Measurements from ENCODE around the gene EFEMP2. TPM values are rescaled to one million over a fixed set of nuclear protein-coding genes. Genes with fewer than 3 reads are reported as not detected.

The EFEMP2 gene
- total RNA-seq, 3 donors from 2014 or later (not counting 1 experiment from before 2014, with no cell fraction given), result 6.1 to 13.0 (median 9.8) TPM

- Histone ChIP-seq H3K27me3 (ENCODE audit: control insufficient read depth, insufficient read depth, low read length) (no peaks in the 10 kb centered on the region), H3K4me1 (ENCODE audit: control insufficient read depth, insufficient read depth, low read length) (peaks cover 57% of the 10 kb centered on the region), H3K27ac (ENCODE audit: low read length) (peak within 1 kb of the TSS; percentile 79), H3K4me3 (ENCODE audit: low read length) (peak within 1 kb of the TSS; percentile 96), H3K9me3 (ENCODE audit: control insufficient read depth, insufficient read depth, low read length) (no peaks in the 10 kb centered on the region), H3K36me3 (ENCODE audit: control insufficient read depth, insufficient read depth, low read length) (peaks cover 30% of the 10 kb centered on the region)
- no peaks in the 10 kb centered on the region for H3K27me3 Mint-ChIP-seq (ENCODE audit: low read depth in 2 of 2)
- ATAC-seq (peak in 1 of 3 donors; percentile 3), DNase-seq (no peak)
- peak within 1 kb of the TSS; percentile 90 for H3K4me3 Mint-ChIP-seq
- H3K4me1 Mint-ChIP-seq, result peaks cover 24 to 53% of the 10 kb centered on the region in 2 donors
- H3K36me3 Mint-ChIP-seq, result no peaks in the 10 kb centered on the region
- H3K9me3 Mint-ChIP-seq, result no peaks in the 10 kb centered on the region
- TF ChIP-seq CTCF (IDR thresholded peaks at IDR 0.05), result no peak
- H3K27ac Mint-ChIP-seq, result peak within 1 kb of the TSS; percentile 77 to 90
- intact Hi-C loops (cut with micrococcal nuclease), result loop anchor here (1.0 to 5.0 kb wide), 5 partner anchors 10 to 61 kb away; partner anchors contain the start of genes CCDC85B, CFL1 and SART1
- WGBS (ENCODE audit: insufficient coverage), result 4% methylated on average over 77 of the region's 77 CpGs
Observed at GRCh38 chr11:65918211-65919140, 45.9 kb upstream of the EFEMP2 start, which contains the start of gene C11orf68. Gene C11orf68 (minus strand): TSS chr11:65919062. CDS start chr11:65919031, 31 bp downstream.

- Histone ChIP-seq H3K4me3 (ENCODE audit: low read length) (peak overlapping the region; percentile 96), H3K27me3 (ENCODE audit: control insufficient read depth, insufficient read depth, low read length) (no peaks in the 10 kb centered on the region), H3K27ac (ENCODE audit: low read length) (no peak overlapping the region), H3K9me3 (ENCODE audit: control insufficient read depth, insufficient read depth, low read length) (no peaks in the 10 kb centered on the region), H3K4me1 (ENCODE audit: control insufficient read depth, insufficient read depth, low read length) (peaks cover 57% of the 10 kb centered on the region), H3K36me3 (ENCODE audit: control insufficient read depth, insufficient read depth, low read length) (peaks cover 22% of the 10 kb centered on the region)
- intact Hi-C loops (cut with micrococcal nuclease), result loop anchor here (2.0 to 5.0 kb wide), 3 partner anchors 15 to 60 kb away; partner anchors contain the start of genes CCDC85B and CFL1
- no peak for TF ChIP-seq CTCF (IDR thresholded peaks at IDR 0.05)
- peak overlapping the region; percentile 49 to 77 for H3K27ac Mint-ChIP-seq
- DNase-seq (no peak), ATAC-seq (no peak)
- no peaks in the 10 kb centered on the region for H3K27me3 Mint-ChIP-seq (ENCODE audit: low read depth in 2 of 2)
- WGBS (ENCODE audit: insufficient coverage), result 90% methylated on average over 35 of the region's 35 CpGs
- H3K4me1 Mint-ChIP-seq, result peaks cover 24 to 52% of the 10 kb centered on the region in 2 donors
- H3K36me3 Mint-ChIP-seq, result no peaks in the 10 kb centered on the region
- H3K9me3 Mint-ChIP-seq, result no peaks in the 10 kb centered on the region
- H3K4me3 Mint-ChIP-seq, result peak overlapping the region; percentile 90
Observed at GRCh38 chr11:65917434-65918210, 45.0 kb upstream of the EFEMP2 start.

GRCh38 chr11:65917077-65917433 is 44.5 kb upstream of the EFEMP2 start:
- Mint-ChIP-seq H3K36me3 (no peaks in the 10 kb centered on the region), H3K4me3 (peak overlapping the region; percentile 65), H3K27ac (peak overlapping the region; percentile 43 to 49), H3K9me3 (no peaks in the 10 kb centered on the region), H3K27me3 (ENCODE audit: low read depth in 2 of 2) (no peaks in the 10 kb centered on the region), H3K4me1 (peaks cover 24 to 46% of the 10 kb centered on the region in 2 donors)
- no peak overlapping the region for H3K27ac ChIP-seq (ENCODE audit: low read length)
- ATAC-seq, result no peak
- H3K4me1 ChIP-seq (ENCODE audit: control insufficient read depth, insufficient read depth, low read length), result peaks cover 54% of the 10 kb centered on the region
- H3K9me3 ChIP-seq (ENCODE audit: control insufficient read depth, insufficient read depth, low read length), result no peaks in the 10 kb centered on the region
- 100% methylated on average over 3 of the region's 3 CpGs for WGBS (ENCODE audit: insufficient coverage)
- no peak for TF ChIP-seq CTCF (IDR thresholded peaks at IDR 0.05)
- intact Hi-C loops (cut with micrococcal nuclease), result loop anchor here (5.0 kb wide), 1 partner anchor 60 kb away; the partner anchor contains the start of gene CFL1
- no peak overlapping the region for H3K4me3 ChIP-seq (ENCODE audit: low read length)
- H3K27me3 ChIP-seq (ENCODE audit: control insufficient read depth, insufficient read depth, low read length), result no peaks in the 10 kb centered on the region
- DNase-seq, result no peak
- peaks cover 16% of the 10 kb centered on the region for H3K36me3 ChIP-seq (ENCODE audit: control insufficient read depth, insufficient read depth, low read length)

Data from natural killer cell (primary cell).